SU-DHL-6 (cell line): Measurements from ENCODE around the gene DNAAF8.

Experiments
- H2AFZ ChIP-seq: fragments of 200-600 bp; sonication (generic); 2 replicates; pipeline ENCODE4 v1.6.1; 2014; ENCODE audit warnings: low read depth, mild to moderate bottlenecking, moderate library complexity, mixed read lengths, antibody characterized with exemption, low read length; ENCODE audit not compliant: severe bottlenecking
- H3F3A ChIP-seq: fragments of 200-600 bp; shearing (Covaris generic); 2 replicates; pipeline ENCODE4 v1.6.0; 2016; ENCODE audit warnings: antibody characterized with exemption, mild to moderate bottlenecking; ENCODE audit not compliant: insufficient read depth
- H3K27ac ChIP-seq: fragments of 200-600 bp; sonication (generic); 2 replicates; pipeline ENCODE4 v1.5.1; 2016; ENCODE audit warnings: low read depth, mild to moderate bottlenecking, low read length, moderate library complexity, mixed read lengths
- H3K27me3 ChIP-seq: fragments of 200-600 bp; sonication (generic), shearing (Covaris generic); 2 replicates; pipeline ENCODE4 v1.6.0; 2014; ENCODE audit warnings: mild to moderate bottlenecking, low read length
- H3K36me3 ChIP-seq: fragments of 200-600 bp; sonication (generic); 2 replicates; pipeline ENCODE4 v1.6.1; 2014; ENCODE audit warnings: mild to moderate bottlenecking, low read length, mixed read lengths
- H3K4me2 ChIP-seq: fragments of 300-600, 200-600 bp; shearing (Covaris generic), sonication (generic); 2 replicates; pipeline ENCODE4 v1.6.0; 2014; ENCODE audit warnings: low read length, low read depth, mild to moderate bottlenecking; ENCODE audit not compliant: poor library complexity, severe bottlenecking
- H3K4me3 ChIP-seq: fragments of 200-600 bp; sonication (generic); 2 replicates; pipeline ENCODE4 v1.5.1; 2014; ENCODE audit warnings: antibody characterized with exemption, low read length, mild to moderate bottlenecking, mixed read lengths; ENCODE audit not compliant: insufficient read depth, poor library complexity, severe bottlenecking
- H3K79me2 ChIP-seq: fragments of 200-600 bp; sonication (generic); 2 replicates; pipeline ENCODE4 v1.6.1; 2014; ENCODE audit warnings: mild to moderate bottlenecking, low read length, moderate library complexity; ENCODE audit not compliant: insufficient read depth
- H3K9ac ChIP-seq: fragments of 200-600 bp; sonication (generic); 2 replicates; pipeline ENCODE4 v1.7.0; 2014; ENCODE audit warnings: mild to moderate bottlenecking, low read length
- H3K9me2 ChIP-seq: fragments of 200-600 bp; sonication (generic); replicated peaks from 2 replicates; pipeline ENCODE4 v1.6.1; 2014; ENCODE audit warnings: low read length; ENCODE audit not compliant: insufficient read depth
- H3K9me3 ChIP-seq: fragments of 200-600 bp; sonication (generic); 2 replicates; pipeline ENCODE4 v1.6.1; 2014; ENCODE audit warnings: low read length, mixed read lengths; ENCODE audit not compliant: insufficient read depth
- H4K20me1 ChIP-seq: fragments of 200-600 bp; sonication (generic); 2 replicates; pipeline ENCODE4 v1.6.1; 2014; ENCODE audit warnings: low read depth, mild to moderate bottlenecking, antibody characterized with exemption, low read length, moderate library complexity, mixed read lengths
- CTCF ChIP-seq: fragments of 200-600 bp; sonication (generic); IDR thresholded peaks from one replicate; pipeline ENCODE4 v1.5.1; 2017; ENCODE audit warnings: antibody characterized with exemption, mild to moderate bottlenecking, low read length, moderate library complexity; ENCODE audit not compliant: insufficient read depth, poor library complexity, severe bottlenecking
- EZH2phosphoT487 ChIP-seq: fragments of 200-600 bp; sonication (generic), shearing (Covaris generic); conservative IDR thresholded peaks from 2 replicates; pipeline ENCODE4 v1.6.1; 2018; ENCODE audit warnings: mild to moderate bottlenecking, antibody characterized with exemption, low read length, moderate library complexity, mixed read lengths

Gene DNAAF8

GRCh38 chr16:4767872-4768548, 33.7 kb downstream of the DNAAF8 start:
- H3K27ac ChIP-seq, result no peak overlapping the region
- peak overlapping the region; percentile 66 for H3K4me2 ChIP-seq
- no peaks in the 10 kb centered on the region for H4K20me1 ChIP-seq
- no peaks in the 10 kb centered on the region for H3K36me3 ChIP-seq
- H3F3A ChIP-seq, result peaks cover 24% of the 10 kb centered on the region
- H3K9me2 ChIP-seq, result no peaks in the 10 kb centered on the region
- H3K9me3 ChIP-seq, result no peaks in the 10 kb centered on the region
- H3K79me2 ChIP-seq, result no peaks in the 10 kb centered on the region
- TF ChIP-seq EZH2phosphoT487 (no peak), CTCF (no peak)
- peak overlapping the region; percentile 80 for H2AFZ ChIP-seq
- H3K4me3 ChIP-seq, result peak overlapping the region; percentile 87
- H3K9ac ChIP-seq, result peak overlapping the region; percentile 83
- no peaks in the 10 kb centered on the region for H3K27me3 ChIP-seq

GRCh38 chr16:4768549-4769305, 34.4 kb downstream of the DNAAF8 start:
- H3K9me3 ChIP-seq, result no peaks in the 10 kb centered on the region
- no peaks in the 10 kb centered on the region for H4K20me1 ChIP-seq
- H3K4me2 ChIP-seq, result peak overlapping the region; percentile 66
- peak overlapping the region; percentile 80 for H2AFZ ChIP-seq
- H3K36me3 ChIP-seq, result no peaks in the 10 kb centered on the region
- H3K27ac ChIP-seq, result no peak overlapping the region
- no peaks in the 10 kb centered on the region for H3K9me2 ChIP-seq
- peak overlapping the region; percentile 87 for H3K4me3 ChIP-seq
- H3K79me2 ChIP-seq, result no peaks in the 10 kb centered on the region
- H3K27me3 ChIP-seq, result no peaks in the 10 kb centered on the region
- peaks cover 24% of the 10 kb centered on the region for H3F3A ChIP-seq
- TF ChIP-seq EZH2phosphoT487, result no peak
- TF ChIP-seq CTCF, result no peak
- peak overlapping the region; percentile 83 for H3K9ac ChIP-seq

GRCh38 chr16:4769306-4769638, 34.9 kb downstream of the DNAAF8 start:
- Histone ChIP-seq H3F3A (peaks cover 24% of the 10 kb centered on the region), H3K9me3 (no peaks in the 10 kb centered on the region), H3K4me2 (peak overlapping the region; percentile 66), H3K9me2 (no peaks in the 10 kb centered on the region), H3K27ac (no peak overlapping the region), H3K36me3 (no peaks in the 10 kb centered on the region), H3K9ac (no peak overlapping the region), H2AFZ (peak overlapping the region; percentile 80), H3K79me2 (no peaks in the 10 kb centered on the region), H4K20me1 (no peaks in the 10 kb centered on the region), H3K4me3 (no peak overlapping the region), H3K27me3 (no peaks in the 10 kb centered on the region)
- no peak for TF ChIP-seq CTCF
- no peak for TF ChIP-seq EZH2phosphoT487
